ENCODE measurements around the gene COX10. TPM values are rescaled to one million over a fixed set of nuclear protein-coding genes. Genes with fewer than 3 reads are reported as not detected.
A peak's percentile ranks its signal among the peaks of the same experiment; 100 is the strongest.

Gene COX10
- total RNA-seq, 1 donor = 15.5 TPM

DNA sequence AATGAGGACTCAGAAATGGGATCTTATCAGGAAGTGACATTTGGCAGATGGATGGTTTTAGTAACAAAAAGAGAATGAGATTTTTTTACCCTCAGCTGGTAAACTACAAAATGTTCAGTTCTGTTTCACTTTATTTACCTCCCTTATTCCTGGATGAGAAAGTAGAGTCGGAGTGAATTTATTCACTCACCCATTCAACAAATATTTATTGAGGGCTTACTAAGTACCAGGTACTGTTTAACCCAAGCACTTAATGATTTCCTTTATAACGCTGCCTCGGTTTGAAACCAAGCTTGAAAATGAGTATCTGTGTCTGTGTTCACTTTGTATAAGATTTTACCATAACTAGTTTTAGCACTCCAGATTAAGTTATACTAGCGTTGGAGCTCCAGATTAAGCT, 129.3 kb downstream of the COX10 start:
- no peak for TF ChIP-seq CTCF (IDR thresholded peaks at IDR 0.05; ENCODE audit: insufficient read depth, low read depth, low read length)
- DNase-seq (ENCODE audit: low read depth) = no peak
- H3K4me3 ChIP-seq (ENCODE audit: low read depth, low read length) = no peak overlapping the region

GRCh38 chr17:14199601-14200000, 130.3 kb downstream of the COX10 start:
- TF ChIP-seq CTCF (IDR thresholded peaks at IDR 0.05; ENCODE audit: insufficient read depth, low read depth, low read length) = no peak
- no peak overlapping the region for H3K4me3 ChIP-seq (ENCODE audit: low read depth, low read length)
- DNase-seq (ENCODE audit: low read depth) = no peak

GRCh38 chr17:14200354-14200753, 131.1 kb downstream of the COX10 start:
- no peak for TF ChIP-seq CTCF (IDR thresholded peaks at IDR 0.05; ENCODE audit: insufficient read depth, low read depth, low read length)

DNA sequence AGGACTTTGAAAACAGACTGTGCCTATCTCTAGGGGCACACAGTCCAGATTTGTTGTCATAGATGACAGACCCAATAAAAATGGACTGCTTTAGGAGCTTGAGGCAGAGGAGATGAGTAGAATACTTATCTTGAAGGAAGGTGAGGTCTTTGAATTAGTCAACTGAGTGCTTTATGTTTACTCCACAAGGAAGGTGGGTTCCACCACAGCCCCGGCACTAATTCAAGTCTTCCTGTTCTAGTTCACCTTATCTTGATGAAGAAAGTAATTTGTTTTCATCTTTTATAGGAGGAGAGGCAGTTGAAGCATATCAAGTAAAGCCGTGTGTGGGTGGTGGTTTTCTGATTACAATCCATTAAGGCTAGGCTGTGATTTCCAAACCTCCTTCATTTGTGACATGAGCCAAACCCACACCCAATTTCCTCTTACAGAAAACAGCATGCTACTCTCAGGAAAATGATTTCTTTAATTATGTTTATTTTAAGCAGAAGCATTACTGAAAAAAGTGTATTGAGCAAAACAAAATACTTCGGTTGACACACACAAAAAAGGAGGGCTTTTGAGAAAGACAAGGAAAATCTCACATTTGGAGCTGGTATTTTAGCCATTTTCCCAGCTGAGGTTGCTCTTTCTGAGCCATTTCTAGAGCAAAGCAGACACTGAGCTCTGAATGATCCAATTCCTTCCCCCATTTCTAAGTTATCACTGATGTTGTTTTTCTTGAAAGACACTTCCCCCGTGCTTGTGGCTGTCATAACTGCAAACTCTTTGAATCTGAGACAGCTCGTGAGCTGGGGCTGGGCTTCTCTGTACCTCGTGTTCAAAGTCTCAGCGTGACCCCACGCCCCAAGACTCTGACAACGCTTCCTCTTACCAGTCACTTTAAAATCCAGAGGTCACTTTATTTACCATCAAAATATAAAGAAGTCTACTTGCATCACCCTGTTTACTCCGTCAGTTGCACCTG, 132.0 kb downstream of the COX10 start:
- no peak overlapping the region for H3K4me3 ChIP-seq (ENCODE audit: low read depth, low read length)
- DNase-seq (ENCODE audit: low read depth) = peak; percentile 77
- TF ChIP-seq CTCF (IDR thresholded peaks at IDR 0.05; ENCODE audit: insufficient read depth, low read depth, low read length) = no peak

More at GRCh38 chr17:14200354-14200753, 131.1 kb downstream of the COX10 start:
- no peak for DNase-seq (ENCODE audit: low read depth)
- no peak overlapping the region for H3K4me3 ChIP-seq (ENCODE audit: low read depth, low read length)

- DNase-seq (ENCODE audit: low read depth) = no peak
- no peak for TF ChIP-seq CTCF (IDR thresholded peaks at IDR 0.05; ENCODE audit: insufficient read depth, low read depth, low read length)
- no peak overlapping the region for H3K4me3 ChIP-seq (ENCODE audit: low read depth, low read length)
These were observed 132.7 kb downstream of the COX10 start for GRCh38 chr17:14201988-14202380.

GRCh38 chr17:14202388-14203166, 133.3 kb downstream of the COX10 start:
- no peak for TF ChIP-seq CTCF (IDR thresholded peaks at IDR 0.05; ENCODE audit: insufficient read depth, low read depth, low read length)
- no peak for DNase-seq (ENCODE audit: low read depth)
- no peak overlapping the region for H3K4me3 ChIP-seq (ENCODE audit: low read depth, low read length)
